ENCODE data around the gene MLC1. TPM values are rescaled to one million over a fixed set of nuclear protein-coding genes. Genes with fewer than 3 reads are reported as not detected.

MLC1 gene
- total RNA-seq: 0.52 TPM

GRCh38 chr22:50085211-50085972 lies at the start of gene MLC1:
MLC1 (minus strand) TSS chr22:50085426; CDS start chr22:50084902, 524 bp downstream.
- no peak within 1 kb of the TSS for H3K4me3 ChIP-seq (ENCODE audit: low read length in 3 of 3)
- H3K36me3 ChIP-seq (ENCODE audit: control insufficient read depth in 3 of 3, insufficient read depth in 3 of 3, low read length in 3 of 3): no peaks in the 10 kb centered on the region
- H3K4me1 ChIP-seq (ENCODE audit: control insufficient read depth in 3 of 3, insufficient read depth in 3 of 3, low read length in 3 of 3): no peaks in the 10 kb centered on the region
- peaks cover 42 to 67% (median 56%) of the 10 kb centered on the region in 3 donors for H3K27me3 ChIP-seq (ENCODE audit: control insufficient read depth in 3 of 3, insufficient read depth in 3 of 3, low read length in 3 of 3)
- no peak within 1 kb of the TSS for H3K9ac ChIP-seq (ENCODE audit: low read depth in 1 of 3, low read length in 3 of 3)
- H3K27ac ChIP-seq (ENCODE audit: low read depth, low read length): no peak within 1 kb of the TSS
- peaks cover 0 to 3% (median 0%) of the 10 kb centered on the region in 3 donors for H3K9me3 ChIP-seq (ENCODE audit: control insufficient read depth in 3 of 3, low read length in 3 of 3)

GRCh38 chr22:50134481-50134880 lies 49.3 kb upstream of the MLC1 start:
- H3K9me3 ChIP-seq (ENCODE audit: control insufficient read depth in 3 of 3, low read length in 3 of 3): peaks cover 0 to 2% (median 0%) of the 10 kb centered on the region in 3 donors
- no peaks in the 10 kb centered on the region for H3K4me1 ChIP-seq (ENCODE audit: control insufficient read depth in 3 of 3, insufficient read depth in 3 of 3, low read length in 3 of 3)
- no peaks in the 10 kb centered on the region for H3K36me3 ChIP-seq (ENCODE audit: control insufficient read depth in 3 of 3, insufficient read depth in 3 of 3, low read length in 3 of 3)
- no peak overlapping the region for H3K9ac ChIP-seq (ENCODE audit: low read depth in 1 of 3, low read length in 3 of 3)
- H3K4me3 ChIP-seq (ENCODE audit: low read length in 3 of 3): no peak overlapping the region
- no peak overlapping the region for H3K27ac ChIP-seq (ENCODE audit: low read depth, low read length)
- H3K27me3 ChIP-seq (ENCODE audit: control insufficient read depth in 3 of 3, insufficient read depth in 3 of 3, low read length in 3 of 3): peaks cover 0 to 8% (median 2%) of the 10 kb centered on the region in 3 donors

GRCh38 chr22:50131894-50132293 lies 46.7 kb upstream of the MLC1 start:
- Histone ChIP-seq H3K9me3 (ENCODE audit: control insufficient read depth in 3 of 3, low read length in 3 of 3) (peaks cover 0 to 2% (median 0%) of the 10 kb centered on the region in 3 donors), H3K9ac (ENCODE audit: low read depth in 1 of 3, low read length in 3 of 3) (no peak overlapping the region), H3K4me3 (ENCODE audit: low read length in 3 of 3) (no peak overlapping the region), H3K27me3 (ENCODE audit: control insufficient read depth in 3 of 3, insufficient read depth in 3 of 3, low read length in 3 of 3) (peaks cover 0 to 9% (median 8%) of the 10 kb centered on the region in 3 donors), H3K4me1 (ENCODE audit: control insufficient read depth in 3 of 3, insufficient read depth in 3 of 3, low read length in 3 of 3) (no peaks in the 10 kb centered on the region), H3K36me3 (ENCODE audit: control insufficient read depth in 3 of 3, insufficient read depth in 3 of 3, low read length in 3 of 3) (no peaks in the 10 kb centered on the region), H3K27ac (ENCODE audit: low read depth, low read length) (no peak overlapping the region)

- Histone ChIP-seq H3K27ac (ENCODE audit: low read depth, low read length) (no peak overlapping the region), H3K9me3 (ENCODE audit: control insufficient read depth in 3 of 3, low read length in 3 of 3) (peaks cover 0 to 2% (median 0%) of the 10 kb centered on the region in 3 donors), H3K4me3 (ENCODE audit: low read length in 3 of 3) (no peak overlapping the region), H3K36me3 (ENCODE audit: control insufficient read depth in 3 of 3, insufficient read depth in 3 of 3, low read length in 3 of 3) (no peaks in the 10 kb centered on the region), H3K27me3 (ENCODE audit: control insufficient read depth in 3 of 3, insufficient read depth in 3 of 3, low read length in 3 of 3) (peaks cover 0 to 9% (median 9%) of the 10 kb centered on the region in 3 donors), H3K9ac (ENCODE audit: low read depth in 1 of 3, low read length in 3 of 3) (no peak overlapping the region), H3K4me1 (ENCODE audit: control insufficient read depth in 3 of 3, insufficient read depth in 3 of 3, low read length in 3 of 3) (no peaks in the 10 kb centered on the region)
Observed at GRCh38 chr22:50129121-50129736, 44.0 kb upstream of the MLC1 start.

- Histone ChIP-seq H3K27me3 (ENCODE audit: control insufficient read depth in 3 of 3, insufficient read depth in 3 of 3, low read length in 3 of 3) (peaks cover 5 to 18% (median 8%) of the 10 kb centered on the region in 3 donors), H3K9me3 (ENCODE audit: control insufficient read depth in 3 of 3, low read length in 3 of 3) (peaks cover 0 to 3% (median 0%) of the 10 kb centered on the region in 3 donors), H3K36me3 (ENCODE audit: control insufficient read depth in 3 of 3, insufficient read depth in 3 of 3, low read length in 3 of 3) (no peaks in the 10 kb centered on the region), H3K27ac (ENCODE audit: low read depth, low read length) (no peak overlapping the region), H3K9ac (ENCODE audit: low read depth in 1 of 3, low read length in 3 of 3) (no peak overlapping the region), H3K4me1 (ENCODE audit: control insufficient read depth in 3 of 3, insufficient read depth in 3 of 3, low read length in 3 of 3) (no peaks in the 10 kb centered on the region), H3K4me3 (ENCODE audit: low read length in 3 of 3) (no peak overlapping the region)
Observed at GRCh38 chr22:50125029-50125428, 39.8 kb upstream of the MLC1 start.

GRCh38 chr22:50123119-50123518 lies 37.9 kb upstream of the MLC1 start:
- no peak overlapping the region for H3K9ac ChIP-seq (ENCODE audit: low read depth in 1 of 3, low read length in 3 of 3)
- no peak overlapping the region for H3K4me3 ChIP-seq (ENCODE audit: low read length in 3 of 3)
- peaks cover 0 to 3% (median 0%) of the 10 kb centered on the region in 3 donors for H3K9me3 ChIP-seq (ENCODE audit: control insufficient read depth in 3 of 3, low read length in 3 of 3)
- no peaks in the 10 kb centered on the region for H3K36me3 ChIP-seq (ENCODE audit: control insufficient read depth in 3 of 3, insufficient read depth in 3 of 3, low read length in 3 of 3)
- H3K4me1 ChIP-seq (ENCODE audit: control insufficient read depth in 3 of 3, insufficient read depth in 3 of 3, low read length in 3 of 3): no peaks in the 10 kb centered on the region
- H3K27me3 ChIP-seq (ENCODE audit: control insufficient read depth in 3 of 3, insufficient read depth in 3 of 3, low read length in 3 of 3): peaks cover 5 to 28% (median 25%) of the 10 kb centered on the region in 3 donors
- no peak overlapping the region for H3K27ac ChIP-seq (ENCODE audit: low read depth, low read length)

- no peaks in the 10 kb centered on the region for H3K4me1 ChIP-seq (ENCODE audit: control insufficient read depth in 3 of 3, insufficient read depth in 3 of 3, low read length in 3 of 3)
Observed at GRCh38 chr22:50121202-50121740, 36.0 kb upstream of the MLC1 start.

GRCh38 chr22:50119768-50120251 lies 34.6 kb upstream of the MLC1 start:
- Histone ChIP-seq H3K9ac (ENCODE audit: low read depth in 1 of 3, low read length in 3 of 3) (no peak overlapping the region), H3K27ac (ENCODE audit: low read depth, low read length) (no peak overlapping the region), H3K27me3 (ENCODE audit: control insufficient read depth in 3 of 3, insufficient read depth in 3 of 3, low read length in 3 of 3) (peaks cover 21 to 41% (median 38%) of the 10 kb centered on the region in 3 donors)

More at GRCh38 chr22:50121202-50121740, 36.0 kb upstream of the MLC1 start:
- H3K27me3 ChIP-seq (ENCODE audit: control insufficient read depth in 3 of 3, insufficient read depth in 3 of 3, low read length in 3 of 3): peaks cover 11 to 29% (median 27%) of the 10 kb centered on the region in 3 donors
- H3K9ac ChIP-seq (ENCODE audit: low read depth in 1 of 3, low read length in 3 of 3): no peak overlapping the region
- H3K4me3 ChIP-seq (ENCODE audit: low read length in 3 of 3): no peak overlapping the region
- H3K9me3 ChIP-seq (ENCODE audit: control insufficient read depth in 3 of 3, low read length in 3 of 3): peaks cover 0 to 3% (median 0%) of the 10 kb centered on the region in 3 donors
- H3K36me3 ChIP-seq (ENCODE audit: control insufficient read depth in 3 of 3, insufficient read depth in 3 of 3, low read length in 3 of 3): no peaks in the 10 kb centered on the region
- H3K27ac ChIP-seq (ENCODE audit: low read depth, low read length): no peak overlapping the region

GRCh38 chr22:50119169-50119767 lies 34.0 kb upstream of the MLC1 start:
- no peak overlapping the region for H3K4me3 ChIP-seq (ENCODE audit: low read length in 3 of 3)
- H3K36me3 ChIP-seq (ENCODE audit: control insufficient read depth in 3 of 3, insufficient read depth in 3 of 3, low read length in 3 of 3): no peaks in the 10 kb centered on the region
- H3K4me1 ChIP-seq (ENCODE audit: control insufficient read depth in 3 of 3, insufficient read depth in 3 of 3, low read length in 3 of 3): no peaks in the 10 kb centered on the region
- H3K9ac ChIP-seq (ENCODE audit: low read depth in 1 of 3, low read length in 3 of 3): no peak overlapping the region
- peaks cover 26 to 47% (median 42%) of the 10 kb centered on the region in 3 donors for H3K27me3 ChIP-seq (ENCODE audit: control insufficient read depth in 3 of 3, insufficient read depth in 3 of 3, low read length in 3 of 3)
- H3K9me3 ChIP-seq (ENCODE audit: control insufficient read depth in 3 of 3, low read length in 3 of 3): peaks cover 0 to 3% (median 0%) of the 10 kb centered on the region in 3 donors
- no peak overlapping the region for H3K27ac ChIP-seq (ENCODE audit: low read depth, low read length)

More at GRCh38 chr22:50119768-50120251, 34.6 kb upstream of the MLC1 start:
- no peaks in the 10 kb centered on the region for H3K4me1 ChIP-seq (ENCODE audit: control insufficient read depth in 3 of 3, insufficient read depth in 3 of 3, low read length in 3 of 3)
- H3K9me3 ChIP-seq (ENCODE audit: control insufficient read depth in 3 of 3, low read length in 3 of 3): peaks cover 0 to 3% (median 0%) of the 10 kb centered on the region in 3 donors
- no peaks in the 10 kb centered on the region for H3K36me3 ChIP-seq (ENCODE audit: control insufficient read depth in 3 of 3, insufficient read depth in 3 of 3, low read length in 3 of 3)
- H3K4me3 ChIP-seq (ENCODE audit: low read length in 3 of 3): no peak overlapping the region

Data from skeletal muscle tissue (tissue), 4 donors.